IPS-NIHi11 (cell line): ENCODE measurements around the gene ZNHIT3.
"Not testable (repeated sequence)": the region's sequence is repeated elsewhere in the genome, so short reads cannot be mapped to it uniquely, and the experiment has no call there.

ENCODE experiments used
- DNase-seq: peaks from one replicate; pipeline ENCODE4 v3.0.0; 2012; ENCODE audit warnings: mixed read lengths, low spot score

The ZNHIT3 gene

DNA sequence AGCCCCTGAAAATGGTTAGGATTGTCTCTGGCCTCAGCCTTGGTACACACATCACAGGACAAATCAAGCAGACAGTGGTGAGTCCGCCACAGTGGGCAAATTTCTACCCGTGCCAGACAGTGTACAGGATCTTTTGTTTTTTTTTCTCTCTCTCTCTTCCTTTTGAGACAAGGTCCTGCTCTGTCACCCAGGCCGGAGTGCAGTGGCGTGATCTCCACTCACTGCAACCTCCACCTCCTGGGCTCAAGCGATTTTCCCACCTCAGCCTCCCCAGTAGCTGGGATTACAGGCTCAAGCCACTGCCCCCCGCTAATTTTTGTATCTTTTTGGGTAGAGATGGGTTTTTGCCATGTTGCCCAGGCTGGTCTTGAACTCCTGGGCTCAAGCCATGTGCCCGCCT lies 2.5 kb upstream of the ZNHIT3 start:
- not testable (repeated sequence) for DNase-seq

DNA sequence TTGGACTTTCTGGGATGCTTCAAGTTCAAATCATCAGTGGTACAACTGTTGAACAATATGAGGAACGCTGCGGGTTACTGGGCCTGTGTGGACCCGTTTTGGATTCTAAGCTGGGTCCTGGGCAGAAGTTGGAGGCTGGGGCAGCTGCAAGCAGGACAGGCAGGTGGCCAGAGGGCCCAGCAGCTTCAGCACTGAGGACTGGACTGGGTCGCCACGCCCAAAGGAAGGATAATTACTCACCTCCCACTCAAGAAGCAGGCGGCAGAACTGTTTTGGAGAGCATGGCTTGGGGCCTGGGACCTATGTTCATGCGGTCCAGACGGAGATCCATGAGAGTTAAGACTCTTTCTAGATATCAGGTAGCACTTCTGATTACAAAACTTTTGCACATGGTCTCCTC lies 1.5 kb upstream of the ZNHIT3 start:
- DNase-seq, result no peak

DNA sequence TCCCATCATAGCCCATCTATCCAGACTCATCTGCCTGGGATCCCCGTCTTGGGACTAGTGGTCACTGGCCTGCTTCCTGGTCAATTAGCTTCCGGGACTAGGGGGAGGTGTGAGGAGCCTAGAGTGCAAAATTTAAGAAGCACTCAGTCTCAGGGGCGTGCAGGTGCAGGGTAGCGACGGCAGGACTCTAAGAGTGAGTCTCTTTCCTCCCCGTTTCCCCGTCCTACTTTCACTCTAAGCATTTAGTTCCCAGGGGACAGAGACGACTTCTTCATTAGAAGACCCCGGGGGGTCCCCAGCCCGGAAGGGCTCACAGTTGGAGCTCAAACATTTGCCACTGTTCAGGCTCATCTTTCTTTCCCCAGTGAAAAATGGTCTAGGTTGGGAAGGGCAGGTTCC lies 677 bp upstream of the ZNHIT3 start:
- DNase-seq, result no peak

DNA sequence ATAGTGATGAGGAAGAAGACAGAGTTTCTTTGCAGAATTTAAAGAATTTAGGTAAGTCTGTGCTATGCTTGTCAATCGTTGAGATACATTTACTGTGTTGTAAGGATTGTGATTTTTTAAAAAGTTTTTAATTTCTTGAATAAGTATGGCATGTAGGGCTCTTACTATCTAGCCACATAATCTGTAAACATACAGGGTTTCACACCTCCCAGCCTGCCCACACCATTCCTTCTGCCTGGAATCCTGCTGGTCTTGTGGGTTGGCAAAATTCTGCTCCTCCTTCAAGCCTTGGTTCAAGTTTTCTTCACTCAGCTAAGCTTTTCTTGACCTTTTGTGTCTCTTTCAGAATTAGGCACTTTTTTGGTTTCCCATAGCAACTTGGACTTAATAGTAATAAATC lies 7.5 kb downstream of the ZNHIT3 start:
- no peak for DNase-seq

DNA sequence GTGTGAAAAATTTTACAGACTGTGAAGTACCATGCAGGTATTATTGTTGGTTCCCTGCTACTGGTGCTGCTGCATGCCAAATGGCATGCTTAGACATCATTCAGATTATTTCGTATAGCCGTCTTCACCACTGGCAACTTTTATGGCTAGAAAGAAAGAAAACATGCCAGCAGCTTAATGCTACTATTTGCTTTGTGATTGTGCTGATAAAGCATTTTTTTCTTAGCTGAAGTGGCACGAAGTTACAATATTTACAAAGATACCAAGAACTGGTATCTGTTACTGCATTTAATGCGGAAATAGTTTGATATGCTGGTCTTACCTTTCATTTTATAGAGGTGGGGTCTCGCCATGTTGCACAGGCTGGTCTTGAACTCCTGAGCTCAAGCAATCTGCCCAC lies 8.2 kb downstream of the ZNHIT3 start:
- DNase-seq, result no peak

DNA sequence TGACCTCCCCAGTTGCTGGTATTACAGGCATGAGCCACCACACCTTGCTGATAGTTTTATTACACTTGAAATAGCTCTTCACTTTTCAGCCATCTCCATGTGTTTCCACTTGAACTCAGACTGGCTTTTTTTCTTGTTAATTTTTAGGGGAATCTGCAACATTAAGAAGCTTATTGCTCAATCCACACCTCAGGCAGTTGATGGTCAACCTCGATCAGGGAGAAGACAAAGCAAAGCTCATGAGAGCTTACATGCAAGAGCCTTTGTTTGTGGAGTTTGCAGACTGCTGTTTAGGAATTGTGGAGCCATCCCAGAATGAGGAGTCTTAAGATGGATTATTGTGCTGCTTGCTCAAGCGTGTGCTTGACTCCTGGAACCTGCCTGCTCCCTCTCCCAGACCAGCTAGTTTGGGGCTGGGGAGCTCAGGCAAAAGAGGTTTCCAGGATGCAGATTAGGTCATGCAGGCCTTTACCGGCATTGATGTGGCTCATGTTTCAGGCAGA lies 8.6 kb downstream of the ZNHIT3 start:
- DNase-seq, result no peak

DNA sequence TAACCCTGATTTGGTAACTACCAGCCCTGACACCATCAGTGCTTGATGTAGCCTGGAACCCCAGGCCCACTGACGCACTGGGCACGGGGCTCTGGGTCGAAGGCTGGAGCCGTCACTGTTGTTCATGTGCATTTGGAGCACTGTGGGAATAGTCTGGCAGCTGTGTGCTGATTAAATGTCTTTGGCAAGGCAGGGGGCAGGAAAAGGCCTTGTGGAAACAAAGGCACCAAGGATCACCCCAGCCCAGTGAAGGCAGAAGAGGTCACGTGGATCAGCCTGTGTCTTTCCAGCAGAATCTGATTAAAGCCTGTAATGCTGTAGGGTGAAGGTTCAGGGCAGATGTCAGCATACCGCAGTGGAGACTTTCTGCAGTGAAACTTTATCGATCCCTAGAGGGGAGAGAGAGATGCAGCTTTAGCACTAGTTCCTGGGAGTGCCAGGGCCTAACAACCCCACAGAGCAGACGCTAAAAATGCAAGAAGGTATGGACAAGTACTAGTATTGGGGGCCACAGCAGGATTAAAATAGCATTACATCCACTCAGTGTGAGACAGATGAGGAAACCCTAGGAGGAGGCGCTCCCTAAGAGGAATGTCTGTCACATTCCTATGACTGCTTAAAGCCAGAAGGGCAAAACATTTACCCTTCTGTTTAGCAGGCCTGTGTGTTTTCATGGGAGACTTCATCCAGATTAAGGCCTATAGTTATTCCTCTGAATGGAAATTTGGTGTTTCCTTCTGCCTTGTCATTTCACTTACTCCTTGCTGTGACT lies 9.7 kb downstream of the ZNHIT3 start:
- no peak for DNase-seq

DNA sequence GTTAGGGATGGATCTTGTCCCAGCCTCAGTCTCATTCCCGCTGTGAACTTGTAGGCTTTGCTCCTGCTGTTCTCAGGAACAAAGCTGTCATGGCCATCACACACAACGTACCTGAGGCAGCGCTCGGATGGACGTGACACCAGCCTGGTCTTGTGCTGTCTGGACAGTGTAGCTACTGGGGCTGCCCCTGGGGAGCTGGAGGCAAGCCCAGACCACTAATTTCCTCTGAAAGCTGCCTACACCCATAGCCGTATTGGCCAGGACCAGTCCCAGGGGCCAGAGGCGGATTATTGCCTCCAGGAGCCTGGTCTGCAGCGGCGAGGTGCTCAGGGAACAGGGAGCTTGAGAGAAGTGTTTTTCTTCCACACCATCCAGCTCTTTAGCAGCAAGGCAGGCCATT lies 11.7 kb downstream of the ZNHIT3 start:
- DNase-seq, result no peak

DNA sequence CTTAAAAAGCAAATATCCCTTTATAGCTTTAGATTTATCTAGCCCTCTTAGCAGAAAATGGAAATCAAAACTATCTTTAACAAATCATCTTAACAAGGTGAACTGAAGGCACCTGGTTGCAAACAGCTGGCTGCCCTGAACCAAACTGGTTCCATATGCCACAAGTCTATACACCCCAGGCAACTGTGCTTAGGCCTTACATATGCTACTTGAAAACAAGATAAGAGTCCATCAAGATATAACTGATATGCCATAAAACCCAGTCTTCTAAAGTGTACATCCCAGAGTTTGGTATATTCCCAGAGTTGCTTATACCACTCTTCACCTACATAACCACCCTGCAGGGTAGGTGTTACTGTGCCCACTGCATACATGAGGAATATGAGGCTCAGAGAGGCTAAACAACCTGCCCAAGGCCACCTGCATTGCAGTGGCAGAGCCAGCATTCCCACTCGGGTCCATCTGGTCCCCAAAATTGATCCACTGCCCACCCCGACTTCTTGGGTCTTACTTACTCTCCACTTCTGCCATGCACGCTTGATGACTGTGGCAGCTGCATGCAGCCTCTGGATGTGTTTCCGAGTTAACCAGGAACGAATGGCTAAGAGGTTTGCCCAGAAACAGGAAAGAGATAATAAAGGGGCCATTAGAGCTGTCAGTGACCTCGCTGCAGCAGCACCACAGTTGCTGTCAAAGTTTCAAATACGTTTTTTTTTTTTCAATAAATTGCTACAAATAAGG lies 12.2 kb downstream of the ZNHIT3 start:
- DNase-seq, result no peak

DNA sequence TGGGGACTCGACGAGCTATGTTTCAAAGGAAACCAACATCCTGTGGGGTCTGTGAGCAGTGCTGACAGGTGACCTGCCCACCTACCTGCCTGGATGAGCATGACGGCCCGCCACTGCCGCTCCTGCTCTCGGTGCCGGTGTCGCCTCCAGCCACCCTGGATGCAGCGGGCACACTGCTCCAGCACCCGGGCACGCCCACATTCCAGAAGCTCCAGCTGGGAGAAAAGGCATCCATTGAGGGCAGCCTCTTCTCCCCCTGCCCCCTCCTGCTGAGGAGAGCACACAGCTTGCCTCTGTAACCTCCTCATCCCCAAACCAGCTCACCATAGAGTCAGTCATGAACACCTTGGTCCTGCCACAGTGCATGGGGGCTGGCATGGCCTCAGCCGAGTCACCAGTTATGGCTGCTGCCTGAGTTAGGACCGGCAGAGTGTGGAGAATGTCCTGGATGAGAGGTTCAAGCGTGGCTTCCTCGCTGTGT lies 14.3 kb downstream of the ZNHIT3 start:
- DNase-seq, result no peak

DNA sequence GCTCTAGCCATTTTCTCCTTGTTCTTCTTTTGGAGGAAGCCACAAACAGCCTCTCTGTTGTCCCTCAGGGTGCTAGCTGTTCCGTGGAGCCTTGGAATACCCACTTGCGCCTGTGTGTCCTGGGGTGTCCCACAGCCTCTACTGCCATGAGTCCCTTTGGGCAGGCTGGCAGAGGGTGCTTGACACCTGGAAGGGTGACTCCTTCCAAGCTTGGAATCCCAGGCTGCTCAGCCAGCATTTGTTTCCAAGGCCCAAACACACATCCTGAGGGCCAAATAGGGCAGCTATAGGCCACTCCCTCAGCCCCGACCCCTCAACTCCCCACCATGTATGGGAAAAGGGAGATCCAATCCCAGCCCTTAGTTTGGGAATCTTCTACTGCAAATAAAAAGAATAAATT lies 14.9 kb downstream of the ZNHIT3 start:
- no peak for DNase-seq

DNA sequence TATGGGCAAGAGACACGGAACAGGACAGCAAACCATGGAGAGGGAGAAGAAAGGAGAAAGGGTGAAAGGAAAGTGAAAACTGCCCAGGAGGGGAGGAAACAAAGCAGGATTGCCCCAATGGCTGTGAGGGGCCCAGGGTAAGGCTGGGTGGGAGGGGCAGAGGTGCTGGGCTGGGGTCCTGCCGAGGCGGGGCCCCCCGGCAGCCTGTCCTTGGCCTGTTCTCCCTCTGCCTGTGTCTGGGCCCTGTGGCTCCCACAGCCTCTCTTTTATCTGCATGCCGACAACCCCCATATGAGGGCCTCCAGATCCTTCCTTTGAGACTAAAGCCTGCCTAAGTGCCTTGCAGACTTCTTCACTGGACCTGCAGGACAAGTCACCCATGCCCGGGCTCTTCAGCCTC lies 15.5 kb downstream of the ZNHIT3 start:
- no peak for DNase-seq

DNA sequence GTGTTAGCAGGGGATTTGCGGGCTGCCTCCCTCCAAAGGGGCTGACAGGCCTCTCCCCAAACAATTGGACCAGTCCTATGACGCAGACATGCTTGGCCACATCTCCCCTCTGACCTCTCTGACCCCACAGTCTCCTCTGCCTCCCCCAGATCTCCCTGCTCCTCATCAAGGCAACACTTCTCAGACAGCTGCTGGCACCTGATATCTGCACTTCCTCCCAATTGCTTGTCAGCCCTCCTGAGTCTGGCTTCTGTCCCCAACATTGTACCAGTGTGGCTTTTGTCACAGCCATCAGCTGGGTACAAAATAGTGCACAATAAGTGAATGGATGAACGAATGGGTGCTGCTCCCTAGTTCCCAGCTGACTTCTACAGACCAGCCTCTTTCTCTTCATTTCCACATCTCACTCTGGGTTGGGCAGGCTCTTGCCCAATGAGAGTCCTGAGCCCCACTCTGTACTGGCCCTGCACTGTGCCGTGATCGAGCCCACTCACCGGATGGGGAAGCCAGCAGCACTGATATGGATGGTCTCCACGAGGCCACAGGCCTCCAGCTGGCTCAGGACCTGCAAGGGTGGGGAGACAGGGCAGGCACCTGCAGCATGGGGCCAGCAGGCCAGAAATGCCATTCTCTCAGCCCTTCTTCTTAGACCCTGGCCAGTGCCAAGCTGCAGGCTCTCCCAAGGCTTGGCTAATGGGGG lies 17.1 kb downstream of the ZNHIT3 start:
- DNase-seq, result no peak

DNA sequence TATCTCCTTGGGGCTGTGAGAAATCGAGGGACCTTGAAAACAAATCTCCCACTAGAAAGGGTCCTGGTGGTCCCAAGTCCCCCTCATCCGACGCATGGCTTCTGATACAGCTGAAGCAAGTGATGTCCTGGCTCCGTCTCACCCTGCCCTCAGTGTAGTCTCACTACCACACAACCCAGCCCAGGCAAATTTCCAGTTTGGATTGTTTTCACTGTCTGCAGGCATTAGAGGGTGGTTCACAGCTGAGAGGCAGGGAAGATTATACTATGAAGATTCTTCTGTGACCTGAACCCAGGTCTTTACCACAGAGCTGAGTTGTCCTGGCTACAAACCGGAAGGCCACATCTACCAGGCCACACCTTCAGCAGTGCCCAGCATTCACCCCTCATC lies 17.7 kb downstream of the ZNHIT3 start:
- no peak for DNase-seq

DNA sequence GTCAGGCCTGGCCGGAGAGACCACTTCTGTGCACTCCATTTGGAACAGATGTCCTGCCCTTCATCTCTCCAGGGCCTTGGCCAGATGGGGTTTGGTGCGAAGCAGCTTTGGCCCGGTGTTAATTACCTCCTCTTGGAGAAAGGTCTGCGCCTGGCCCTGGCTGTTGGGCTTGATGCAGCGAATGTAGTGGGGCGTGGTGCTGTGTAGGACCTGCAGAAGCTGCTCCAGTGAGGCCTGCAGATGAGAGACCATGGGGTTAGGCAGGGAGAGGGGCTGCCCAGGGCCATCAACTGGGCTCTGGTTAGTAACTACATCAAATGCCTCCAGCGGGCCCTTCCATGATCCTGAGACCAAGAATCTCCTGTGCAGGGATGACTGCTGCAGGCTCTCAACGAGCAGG lies 18.7 kb downstream of the ZNHIT3 start:
- no peak for DNase-seq

DNA sequence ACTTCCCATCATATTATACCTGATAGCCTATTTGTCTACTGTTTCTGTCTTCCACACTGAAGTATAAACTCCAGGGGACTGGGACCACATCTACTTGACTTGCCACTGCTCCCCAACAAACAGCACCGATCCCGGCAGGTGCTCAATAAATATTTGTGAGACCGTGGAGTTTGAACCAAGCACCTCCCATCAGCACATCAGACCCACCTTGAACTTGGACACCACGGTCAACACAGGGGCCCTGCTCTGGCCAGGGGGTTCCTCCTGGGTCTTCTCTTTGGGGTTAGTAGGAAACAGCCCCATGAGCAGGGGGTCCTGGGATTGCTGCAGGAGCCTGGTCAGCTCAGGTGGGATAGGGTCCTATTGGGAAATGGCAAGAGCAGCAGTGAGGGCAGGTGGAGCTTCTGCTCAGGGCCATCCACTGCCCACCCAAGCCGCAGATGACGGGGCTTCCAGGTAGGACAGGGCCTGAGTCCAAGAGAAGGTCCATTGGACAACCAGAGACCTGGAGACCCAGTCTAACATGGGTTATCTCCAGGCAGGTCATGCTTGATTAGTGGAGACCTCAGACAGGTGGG lies 19.9 kb downstream of the ZNHIT3 start:
- DNase-seq, result no peak

DNA sequence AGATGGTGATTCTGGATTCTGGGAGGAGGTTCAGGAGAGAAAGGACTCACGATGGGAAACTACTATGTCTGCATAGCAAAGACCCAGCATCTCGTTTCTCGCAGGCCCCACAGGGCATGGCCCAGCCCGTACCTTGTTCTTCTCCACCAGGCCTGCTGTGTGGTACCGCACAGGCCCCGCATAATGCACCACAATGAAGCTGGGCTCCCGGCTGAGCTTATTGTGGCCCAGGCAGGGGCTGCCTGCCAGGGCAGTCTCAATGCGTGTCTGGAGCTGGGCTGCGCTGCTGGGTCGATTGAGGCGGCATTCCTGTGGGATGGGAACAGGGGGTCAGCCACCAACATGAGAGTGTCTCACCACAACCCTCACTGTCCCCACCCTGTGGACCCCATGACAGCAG lies 20.4 kb downstream of the ZNHIT3 start:
- DNase-seq, result no peak

DNA sequence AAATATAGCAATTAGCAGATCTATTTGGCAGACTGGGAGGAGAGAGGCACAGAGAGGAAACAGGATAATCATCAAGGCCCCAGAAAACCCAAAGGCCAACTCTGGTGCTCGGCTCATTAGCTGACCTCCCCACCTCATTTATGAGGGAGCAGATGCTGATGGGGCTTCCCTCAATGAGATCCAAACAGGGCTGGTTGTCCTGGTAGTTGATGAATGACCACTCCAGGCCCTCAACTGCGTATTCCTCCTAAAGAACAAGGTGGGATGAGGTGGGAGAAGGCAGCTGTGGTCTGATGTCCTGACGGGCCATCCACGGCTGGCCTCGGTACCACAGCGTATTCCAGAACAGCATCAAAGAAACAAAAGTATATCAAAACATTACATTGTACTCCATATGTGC lies 20.8 kb downstream of the ZNHIT3 start:
- DNase-seq, result no peak

DNA sequence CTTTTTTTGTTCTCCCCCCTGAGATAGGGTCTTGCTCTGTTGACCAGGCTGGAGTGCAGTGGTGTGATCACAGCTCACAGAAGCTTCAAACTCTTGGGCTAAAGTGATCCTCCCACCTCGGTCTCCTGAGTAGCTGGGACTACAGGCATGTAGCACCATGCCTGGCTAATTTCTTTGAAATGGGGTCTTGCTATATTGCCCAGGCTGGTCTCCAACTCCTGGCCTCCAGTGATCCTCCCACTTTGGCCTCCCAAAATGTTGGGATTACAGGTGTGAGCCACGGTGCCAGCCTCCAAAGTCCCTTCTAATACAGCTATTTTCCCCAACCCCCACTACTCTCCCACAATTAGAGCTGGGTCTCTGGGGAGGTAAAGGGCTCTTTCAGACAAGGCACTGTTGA lies 22.0 kb downstream of the ZNHIT3 start:
- DNase-seq, result not testable (repeated sequence)

DNA sequence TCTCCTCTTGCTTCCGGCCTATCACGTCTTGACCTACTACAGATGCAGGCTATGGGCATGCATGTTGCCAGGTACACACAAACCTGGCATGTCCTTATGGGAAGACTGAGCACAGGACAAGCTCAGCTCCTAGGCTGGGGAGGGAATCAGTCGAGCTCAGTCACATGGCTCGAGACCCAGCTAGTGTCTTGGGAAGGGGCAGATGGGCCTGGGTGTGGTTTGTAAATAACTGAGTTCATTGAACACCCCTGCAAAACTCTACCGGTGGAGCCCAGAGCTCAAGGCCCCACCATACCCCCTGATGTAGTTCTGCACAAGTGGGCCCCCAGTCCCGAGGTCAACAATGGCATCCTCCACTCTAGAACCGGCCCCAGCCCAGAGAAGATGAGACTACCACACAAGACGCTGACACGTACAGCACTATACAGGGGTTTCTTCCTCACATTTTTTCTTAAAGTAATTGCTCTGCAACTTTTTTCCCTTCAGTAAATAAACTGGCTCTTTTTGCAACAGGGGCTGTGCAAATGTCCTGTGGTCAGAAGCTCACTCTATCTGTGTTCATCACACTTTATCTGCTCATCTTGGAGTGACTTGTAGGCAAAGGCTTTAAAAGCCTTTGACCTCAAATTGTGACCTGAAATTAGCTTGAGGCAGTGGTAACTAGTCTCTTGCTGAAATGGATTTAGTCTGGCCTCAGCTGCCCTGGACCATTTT lies 22.9 kb downstream of the ZNHIT3 start:
- DNase-seq, result no peak

DNA sequence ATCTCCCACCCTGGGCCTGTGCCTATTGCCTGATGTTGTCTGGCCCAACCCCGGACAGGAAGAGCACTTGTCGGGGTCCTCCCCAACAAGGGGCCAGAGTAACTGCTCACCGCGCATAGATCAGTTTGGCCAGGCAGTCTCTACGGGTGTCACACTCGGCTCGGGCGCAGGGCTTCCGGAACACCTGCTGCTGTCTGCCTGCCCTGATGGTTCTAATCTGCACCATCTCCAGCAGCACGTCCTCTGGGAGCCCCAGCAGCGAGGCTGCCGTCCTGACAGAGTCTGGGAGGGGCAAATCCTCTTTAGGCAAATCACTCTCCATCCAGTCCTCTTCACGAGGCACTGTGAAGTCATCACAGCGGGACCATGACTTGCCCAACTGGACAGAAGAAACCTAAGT lies 24.2 kb downstream of the ZNHIT3 start:
- no peak for DNase-seq

DNA sequence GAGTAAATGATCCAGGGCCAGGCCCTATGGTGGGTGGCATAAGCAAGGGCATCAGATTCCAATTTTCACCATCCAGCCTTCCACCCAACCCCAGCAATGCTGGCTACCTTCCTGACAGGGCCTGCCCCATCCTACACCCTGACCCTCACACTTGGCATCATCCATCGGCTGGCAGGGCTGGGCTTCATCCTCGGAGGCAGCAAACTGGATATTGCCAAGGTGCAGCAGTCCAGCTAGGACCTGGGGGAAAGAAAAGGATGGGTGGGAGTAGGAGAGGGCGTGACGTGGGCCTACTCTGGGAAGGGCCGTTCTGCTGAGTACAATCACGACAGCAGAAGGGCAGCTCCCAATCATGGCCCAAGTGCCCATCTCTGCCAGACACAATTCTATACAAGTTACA lies 24.7 kb downstream of the ZNHIT3 start:
- DNase-seq, result no peak
